GM21619 (cell line): ENCODE data around the gene ST14.
"Not testable (repeated sequence)": the region's sequence is repeated elsewhere in the genome, so short reads cannot be mapped to it uniquely, and the experiment has no call there.

Source experiments
- ATAC-seq: cut with Tn5 transposase; IDR thresholded peaks from one replicate; pipeline ENCODE4 v1.9.1; 2021; ENCODE audit not compliant: unreplicated experiment

The ST14 gene

GRCh38 chr11:130187096-130187495, 27.5 kb downstream of the ST14 start:
- ATAC-seq, result no peak

GRCh38 chr11:130188047-130188446, 28.5 kb downstream of the ST14 start:
- ATAC-seq, result no peak

GRCh38 chr11:130188585-130189347, 29.2 kb downstream of the ST14 start:
- ATAC-seq, result no peak

GRCh38 chr11:130189492-130190210, 30.1 kb downstream of the ST14 start:
- no peak for ATAC-seq

- ATAC-seq, result no peak
Measured at GRCh38 chr11:130190371-130190881, 30.8 kb downstream of the ST14 start.

- ATAC-seq, result no peak
Measured at GRCh38 chr11:130191896-130192295, 32.3 kb downstream of the ST14 start.

GRCh38 chr11:130192845-130193267, 33.3 kb downstream of the ST14 start:
- ATAC-seq, result no peak

GRCh38 chr11:130193551-130193950, 34.0 kb downstream of the ST14 start:
- not testable (repeated sequence) for ATAC-seq

GRCh38 chr11:130194241-130195023, 34.9 kb downstream of the ST14 start:
- ATAC-seq, result no peak

GRCh38 chr11:130197386-130198035, 37.9 kb downstream of the ST14 start:
- ATAC-seq, result no peak

- no peak for ATAC-seq
Measured at GRCh38 chr11:130198292-130198691, 38.7 kb downstream of the ST14 start.

GRCh38 chr11:130198964-130199363, 39.4 kb downstream of the ST14 start:
- ATAC-seq, result no peak

- ATAC-seq, result no peak
Measured at GRCh38 chr11:130199792-130200191, 40.2 kb downstream of the ST14 start.

GRCh38 chr11:130201026-130201425, 41.4 kb downstream of the ST14 start:
- ATAC-seq, result no peak

GRCh38 chr11:130202009-130202817, 42.6 kb downstream of the ST14 start:
- ATAC-seq, result no peak

- no peak for ATAC-seq
Measured at GRCh38 chr11:130202818-130203689, 43.5 kb downstream of the ST14 start.

GRCh38 chr11:130203766-130204702, 44.5 kb downstream of the ST14 start:
- no peak for ATAC-seq

- ATAC-seq, result no peak
Measured at GRCh38 chr11:130204703-130205095, 45.1 kb downstream of the ST14 start.
